ENCODE results near the gene ATP5ME. TPM values are rescaled to one million over a fixed set of nuclear protein-coding genes. Genes with fewer than 3 reads are reported as not detected.

Gene ATP5ME
- polyA plus RNA-seq, 3 donors, result 163 to 397 (median 367) TPM

DNA sequence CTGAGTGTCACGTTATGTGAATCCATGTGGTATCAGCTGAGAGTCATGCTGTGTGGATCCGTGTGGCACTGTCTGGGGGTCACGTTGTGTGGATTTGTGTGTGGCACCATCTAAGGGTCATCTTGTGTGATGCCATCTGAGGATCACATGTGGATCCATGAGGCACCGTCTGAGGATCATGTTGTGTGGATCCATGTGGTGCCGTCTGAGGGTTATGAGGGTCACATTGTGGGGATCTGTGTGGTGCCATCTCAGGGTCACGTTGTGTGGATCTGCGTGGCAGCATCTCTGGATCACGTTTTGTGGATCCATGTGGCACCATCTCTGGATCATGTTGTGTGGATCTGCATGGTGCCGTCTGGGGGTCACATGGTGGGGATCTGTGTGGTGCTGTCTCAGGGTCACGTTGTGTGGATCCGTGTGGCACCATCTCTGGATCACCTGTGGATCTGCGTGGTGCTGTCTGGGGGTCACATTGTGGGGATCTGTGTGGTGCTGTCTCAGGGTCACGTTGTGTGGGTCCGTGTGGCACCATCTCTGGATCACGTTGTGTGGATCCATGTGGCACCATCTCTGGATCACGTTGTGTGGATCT, 41.8 kb downstream of the ATP5ME start:
- Mint-ChIP-seq H3K4me1 (no peaks in the 10 kb centered on the region), H3K27ac (peak overlapping the region in 1 of 7 donors; percentile 13), H3K27me3 (ENCODE audit: low read depth in 3 of 3) (peaks cover 3 to 12% (median 7%) of the 10 kb centered on the region in 3 donors), H3K4me3 (no peak overlapping the region), H3K9me3 (peaks cover 15 to 42% (median 24%) of the 10 kb centered on the region in 7 donors), H3K36me3 (no peaks in the 10 kb centered on the region)
- Histone ChIP-seq H3K9ac (ENCODE audit: insufficient read depth, low read length, poor library complexity, severe bottlenecking) (no peak overlapping the region), H3K9me3 (replicated peaks in 1 of 2; ENCODE audit: control insufficient read depth in 1 of 2, insufficient read depth in 1 of 2, low read length in 2 of 2) (peaks cover 17 to 20% of the 10 kb centered on the region in 2 donors), H2AFZ (ENCODE audit: insufficient read depth, low read depth, low read length, poor library complexity, severe bottlenecking) (no peak overlapping the region), H3K36me3 (replicated peaks in 1 of 2; ENCODE audit: control insufficient read depth in 1 of 2, insufficient read depth in 2 of 2, low read length in 2 of 2) (no peaks in the 10 kb centered on the region), H3K27me3 (ENCODE audit: control insufficient read depth in 2 of 2, insufficient read depth in 2 of 2, low read length in 2 of 2) (no peaks in the 10 kb centered on the region), H3K27ac (ENCODE audit: low read depth in 1 of 2, low read length in 2 of 2) (no peak overlapping the region), H3K79me2 (ENCODE audit: insufficient read depth, low read length) (no peaks in the 10 kb centered on the region), H3K4me3 (replicated peaks in 1 of 3; ENCODE audit: low read depth in 2 of 3, low read length in 3 of 3) (no peak overlapping the region), H3K4me1 (ENCODE audit: control insufficient read depth in 1 of 2, insufficient read depth in 2 of 2, low read length in 2 of 2) (no peaks in the 10 kb centered on the region), H4K20me1 (ENCODE audit: insufficient read depth, low read length) (no peaks in the 10 kb centered on the region), H3K4me2 (replicated peaks; ENCODE audit: extremely low read depth, low read length, poor library complexity, severe bottlenecking) (no peak overlapping the region)
- intact Hi-C loops (cut with micrococcal nuclease), result no loop called here
- TF ChIP-seq, protein P1, sequence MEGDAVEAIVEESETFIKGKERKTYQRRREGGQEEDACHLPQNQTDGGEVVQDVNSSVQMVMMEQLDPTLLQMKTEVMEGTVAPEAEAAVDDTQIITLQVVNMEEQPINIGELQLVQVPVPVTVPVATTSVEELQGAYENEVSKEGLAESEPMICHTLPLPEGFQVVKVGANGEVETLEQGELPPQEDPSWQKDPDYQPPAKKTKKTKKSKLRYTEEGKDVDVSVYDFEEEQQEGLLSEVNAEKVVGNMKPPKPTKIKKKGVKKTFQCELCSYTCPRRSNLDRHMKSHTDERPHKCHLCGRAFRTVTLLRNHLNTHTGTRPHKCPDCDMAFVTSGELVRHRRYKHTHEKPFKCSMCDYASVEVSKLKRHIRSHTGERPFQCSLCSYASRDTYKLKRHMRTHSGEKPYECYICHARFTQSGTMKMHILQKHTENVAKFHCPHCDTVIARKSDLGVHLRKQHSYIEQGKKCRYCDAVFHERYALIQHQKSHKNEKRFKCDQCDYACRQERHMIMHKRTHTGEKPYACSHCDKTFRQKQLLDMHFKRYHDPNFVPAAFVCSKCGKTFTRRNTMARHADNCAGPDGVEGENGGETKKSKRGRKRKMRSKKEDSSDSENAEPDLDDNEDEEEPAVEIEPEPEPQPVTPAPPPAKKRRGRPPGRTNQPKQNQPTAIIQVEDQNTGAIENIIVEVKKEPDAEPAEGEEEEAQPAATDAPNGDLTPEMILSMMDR (IDR thresholded peaks at IDR 0.05), result no peak
- 94% methylated on average over 16 of the region's 16 CpGs for WGBS (ENCODE audit: insufficient coverage)
- no peak for DNase-seq

DNA sequence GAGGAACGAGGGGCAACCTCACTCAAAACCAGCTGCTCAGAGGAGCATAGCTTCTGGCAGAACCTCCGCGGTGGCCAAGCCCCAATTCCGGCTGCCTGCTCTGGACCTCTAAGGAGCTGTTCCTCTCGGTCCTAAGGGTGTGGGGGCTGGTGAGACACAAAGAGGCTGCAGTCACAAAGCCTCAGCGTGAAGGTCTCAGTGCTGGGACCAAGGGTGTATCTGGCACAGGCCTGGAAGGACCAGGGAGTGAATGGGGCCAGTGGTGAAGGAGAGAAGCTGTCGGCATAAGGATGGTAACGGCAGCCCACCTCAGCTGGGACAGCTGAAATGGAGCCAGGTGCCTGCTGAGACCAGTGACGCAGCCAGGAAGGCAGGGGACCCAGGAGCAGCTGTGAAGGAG, 43.4 kb downstream of the ATP5ME start:
- H4K20me1 ChIP-seq (ENCODE audit: insufficient read depth, low read length), result no peaks in the 10 kb centered on the region
- peaks cover 0 to 7% (median 7%) of the 10 kb centered on the region in 3 donors for H3K27me3 Mint-ChIP-seq (ENCODE audit: low read depth in 3 of 3)
- TF ChIP-seq, protein P1 (IDR thresholded peaks at IDR 0.05), result no peak
- no peak overlapping the region for H3K27ac ChIP-seq (ENCODE audit: low read depth in 1 of 2, low read length in 2 of 2)
- H3K79me2 ChIP-seq (ENCODE audit: insufficient read depth, low read length), result no peaks in the 10 kb centered on the region
- no peaks in the 10 kb centered on the region for H3K4me1 Mint-ChIP-seq
- no peaks in the 10 kb centered on the region for H3K36me3 ChIP-seq (replicated peaks in 1 of 2; ENCODE audit: control insufficient read depth in 1 of 2, insufficient read depth in 2 of 2, low read length in 2 of 2)
- H3K9ac ChIP-seq (ENCODE audit: insufficient read depth, low read length, poor library complexity, severe bottlenecking), result no peak overlapping the region
- intact Hi-C loops (cut with micrococcal nuclease), result no loop called here
- no peaks in the 10 kb centered on the region for H3K27me3 ChIP-seq (ENCODE audit: control insufficient read depth in 2 of 2, insufficient read depth in 2 of 2, low read length in 2 of 2)
- DNase-seq, result no peak
- no peak overlapping the region for H3K4me2 ChIP-seq (replicated peaks; ENCODE audit: extremely low read depth, low read length, poor library complexity, severe bottlenecking)
- H3K27ac Mint-ChIP-seq, result no peak overlapping the region
- H3K9me3 ChIP-seq (replicated peaks in 1 of 2; ENCODE audit: control insufficient read depth in 1 of 2, insufficient read depth in 1 of 2, low read length in 2 of 2), result peaks cover 17 to 20% of the 10 kb centered on the region in 2 donors
- H3K4me3 ChIP-seq (replicated peaks in 1 of 3; ENCODE audit: low read depth in 2 of 3, low read length in 3 of 3), result no peak overlapping the region
- H3K9me3 Mint-ChIP-seq, result peaks cover 15 to 40% (median 24%) of the 10 kb centered on the region in 7 donors
- no peak overlapping the region for H3K4me3 Mint-ChIP-seq
- no peaks in the 10 kb centered on the region for H3K36me3 Mint-ChIP-seq
- WGBS (ENCODE audit: insufficient coverage), result 93% methylated on average over 8 of the region's 9 CpGs
- no peak overlapping the region for H2AFZ ChIP-seq (ENCODE audit: insufficient read depth, low read depth, low read length, poor library complexity, severe bottlenecking)
- H3K4me1 ChIP-seq (ENCODE audit: control insufficient read depth in 1 of 2, insufficient read depth in 2 of 2, low read length in 2 of 2), result no peaks in the 10 kb centered on the region
